Measurements from ENCODE around the gene VPS13A.

- peak; percentile 87 to 95 (median 88) for TF ChIP-seq CTCF (IDR thresholded peaks at IDR 0.05)
- no peak for TF ChIP-seq POLR2A (IDR thresholded peaks at IDR 0.05; ENCODE audit: low read depth)
- peak in 1 of 2 donors; percentile 49 for TF ChIP-seq POLR2AphosphoS5 (IDR thresholded peaks at IDR 0.05)
Measured at GRCh38 chr9:77456829-77457437, 279.6 kb downstream of the VPS13A start.

All from esophagus muscularis mucosa (tissue), 3 donors.